GM19240 (cell line): ENCODE results near the gene MARCHF2.

Experiments used
- DNase-seq: peaks from one replicate; pipeline ENCODE4 v3.0.0; 2011; ENCODE audit warnings: low spot score; ENCODE audit not compliant: insufficient read length

MARCHF2 gene

GRCh38 chr19:8387688-8388611, 25.2 kb upstream of the MARCHF2 start:
- DNase-seq, result no peak

GRCh38 chr19:8388612-8388958, 24.5 kb upstream of the MARCHF2 start:
- no peak for DNase-seq

- peak; percentile 96 for DNase-seq
Measured at GRCh38 chr19:8389891-8390616, 23.1 kb upstream of the MARCHF2 start, which contains the start of gene RAB11B. RAB11B (plus strand) TSS chr19:8390360; CDS start chr19:8390417, 57 bp downstream.

- peak; percentile 87 for DNase-seq
Measured at GRCh38 chr19:8390617-8390981, 22.5 kb upstream of the MARCHF2 start.

- no peak for DNase-seq
Measured at GRCh38 chr19:8391198-8392016, 21.7 kb upstream of the MARCHF2 start.

- no peak for DNase-seq
Measured at GRCh38 chr19:8392017-8392591, 21.0 kb upstream of the MARCHF2 start.

- DNase-seq, result no peak
Measured at GRCh38 chr19:8393192-8393870, 19.8 kb upstream of the MARCHF2 start.

GRCh38 chr19:8393871-8394250, 19.2 kb upstream of the MARCHF2 start:
- DNase-seq, result no peak

- DNase-seq, result no peak
Measured at GRCh38 chr19:8395621-8396082, 17.5 kb upstream of the MARCHF2 start.

- no peak for DNase-seq
Measured at GRCh38 chr19:8396185-8396562, 16.9 kb upstream of the MARCHF2 start.

GRCh38 chr19:8396563-8397203, 16.4 kb upstream of the MARCHF2 start:
- DNase-seq, result peak; percentile 42

- DNase-seq, result no peak
Measured at GRCh38 chr19:8397271-8397670, 15.8 kb upstream of the MARCHF2 start.

- no peak for DNase-seq
Measured at GRCh38 chr19:8397746-8398310, 15.3 kb upstream of the MARCHF2 start.

- DNase-seq, result no peak
Measured at GRCh38 chr19:8398311-8398771, 14.8 kb upstream of the MARCHF2 start.

GRCh38 chr19:8399681-8400188, 13.4 kb upstream of the MARCHF2 start:
- DNase-seq, result no peak

GRCh38 chr19:8401981-8402411, 11.1 kb upstream of the MARCHF2 start:
- DNase-seq, result no peak

- no peak for DNase-seq
Measured at GRCh38 chr19:8403098-8403819, 9.8 kb upstream of the MARCHF2 start.

- DNase-seq, result no peak
Measured at GRCh38 chr19:8403820-8404109, 9.3 kb upstream of the MARCHF2 start.
